G401.6 (cell line): ENCODE data around the gene PKHD1.

Experiments
- FAIRE-seq: peaks from 2 replicates; lab custom pipeline; 2012; peaks lifted over from hg19 to GRCh38; lab: Jason Lieb, UNC

PKHD1 gene

DNA sequence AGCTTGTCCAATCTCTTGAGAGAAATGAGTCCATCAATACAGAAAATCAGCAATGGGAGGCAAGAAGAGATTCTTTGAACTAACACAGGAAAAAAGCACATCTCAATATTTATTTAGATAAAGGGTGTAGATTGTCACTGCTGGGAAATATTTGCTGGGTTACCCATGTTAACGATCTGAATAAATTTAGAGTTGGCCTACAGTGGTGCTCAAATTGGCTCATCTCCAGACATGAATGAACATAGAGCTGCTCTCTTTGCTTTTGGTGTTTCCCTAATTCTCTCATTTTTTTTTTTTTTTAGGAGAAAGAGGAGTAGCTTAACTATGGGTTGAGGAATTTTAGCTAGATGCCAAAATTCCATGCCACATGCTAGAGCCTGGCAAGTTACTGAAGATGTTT, 471.2 kb downstream of the PKHD1 start:
- FAIRE-seq: no peak

GRCh38 chr6:51614725-51615124, 472.7 kb downstream of the PKHD1 start:
- FAIRE-seq: no peak

DNA sequence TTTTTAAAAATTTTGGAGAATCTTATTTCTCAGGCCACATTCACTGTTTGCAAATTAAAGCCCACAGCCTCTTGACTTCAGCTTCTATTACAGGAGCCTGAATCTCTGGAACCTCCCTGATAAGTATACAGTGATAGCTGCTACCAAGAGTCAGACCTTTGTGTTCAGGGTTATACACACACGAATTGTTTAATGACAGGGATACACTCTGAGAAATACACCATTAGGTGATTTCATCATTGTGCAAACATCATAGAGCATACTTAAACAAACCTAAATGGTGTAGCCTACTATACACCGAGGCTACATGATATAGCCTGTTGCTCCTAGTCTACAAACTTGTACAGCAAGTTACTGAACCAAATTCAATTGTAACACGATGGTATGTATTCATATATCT, 473.9 kb downstream of the PKHD1 start:
- no peak for FAIRE-seq

- no peak for FAIRE-seq
Observed at GRCh38 chr6:51608932-51609331, 478.5 kb downstream of the PKHD1 start.

DNA sequence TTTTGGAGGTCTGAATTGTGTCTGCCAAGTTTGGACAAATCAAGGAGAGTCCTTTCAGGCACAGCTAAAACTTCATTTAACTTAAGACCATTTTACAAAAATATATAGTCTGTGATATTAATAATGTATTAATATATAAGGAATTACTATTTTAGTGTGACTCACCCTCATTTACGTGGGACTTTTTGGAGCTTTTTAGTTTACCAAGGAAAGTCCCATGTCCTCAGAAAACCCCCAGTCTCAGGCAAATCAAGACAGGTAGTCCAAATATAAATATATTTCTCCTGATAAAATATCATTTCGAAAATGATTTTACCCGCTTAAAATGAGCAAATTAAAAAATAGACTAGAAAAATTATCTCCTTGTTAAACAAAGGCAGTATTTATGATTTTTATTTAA, 479.0 kb downstream of the PKHD1 start:
- no peak for FAIRE-seq

GRCh38 chr6:51600514-51600913, 486.9 kb downstream of the PKHD1 start:
- no peak for FAIRE-seq

DNA sequence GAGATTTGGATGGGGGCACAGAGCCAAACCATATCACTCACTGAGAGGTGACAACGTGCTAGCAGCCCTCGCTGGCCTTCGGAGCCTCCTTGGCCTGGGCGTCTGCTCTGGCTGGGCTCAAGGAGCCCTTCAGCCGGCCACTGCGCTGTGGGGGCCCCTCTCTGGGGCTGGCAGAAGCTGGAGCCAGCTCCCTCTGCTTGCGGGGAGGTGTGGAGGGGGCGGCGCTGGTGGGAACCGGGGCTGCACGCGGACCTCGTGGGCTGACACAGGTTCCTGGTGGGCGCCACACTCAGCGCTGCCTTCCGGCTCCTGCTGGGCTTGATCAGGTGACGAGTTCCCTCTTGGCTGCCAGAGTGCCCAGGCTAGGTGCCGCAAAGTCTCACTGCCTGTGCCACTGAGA, 489.2 kb downstream of the PKHD1 start:
- FAIRE-seq: no peak

GRCh38 chr6:51594981-51595380, 492.4 kb downstream of the PKHD1 start:
- no peak for FAIRE-seq

GRCh38 chr6:51585264-51585663, 502.1 kb downstream of the PKHD1 start:
- FAIRE-seq: no peak

GRCh38 chr6:51584163-51584562, 503.2 kb downstream of the PKHD1 start:
- no peak for FAIRE-seq

DNA sequence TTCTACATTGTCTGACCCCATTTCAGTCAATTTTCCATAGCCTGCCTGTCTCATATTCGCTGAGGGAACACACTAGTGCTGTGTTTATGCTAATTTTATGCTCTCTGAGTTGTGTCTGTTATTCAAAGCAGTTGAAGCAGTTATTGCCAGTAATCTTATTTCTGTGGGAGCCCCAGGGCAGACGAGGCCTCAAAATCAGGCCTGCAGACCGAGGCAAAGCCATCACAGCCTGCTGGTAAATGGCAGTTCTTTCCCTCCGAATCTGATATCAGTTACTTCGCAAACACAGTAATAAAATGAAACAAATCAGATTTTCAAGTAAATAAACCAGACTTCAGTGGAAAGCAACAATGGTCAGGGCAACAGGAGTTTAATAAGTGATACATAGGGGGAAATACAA, 508.4 kb downstream of the PKHD1 start:
- FAIRE-seq: no peak

GRCh38 chr6:51578362-51578761, 509.1 kb downstream of the PKHD1 start:
- FAIRE-seq: no peak

DNA sequence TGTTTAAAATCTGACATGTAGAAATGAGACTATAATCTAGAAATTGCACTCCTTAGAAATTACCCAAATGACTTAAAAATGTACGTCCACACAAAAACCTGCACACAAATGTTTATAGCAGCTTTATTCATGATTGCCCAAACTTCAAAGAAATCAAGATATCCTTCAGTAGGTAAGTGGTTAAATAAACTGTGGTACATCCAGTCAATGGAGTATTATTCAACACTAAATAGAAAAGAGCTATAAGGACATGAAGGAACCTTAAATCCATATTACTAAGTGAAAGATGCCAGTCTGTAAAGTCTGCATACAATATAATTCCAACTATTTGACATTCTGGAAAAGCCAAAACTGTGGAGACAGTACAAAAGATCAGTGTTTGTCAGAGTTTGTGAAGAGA, 513.4 kb downstream of the PKHD1 start:
- no peak for FAIRE-seq

DNA sequence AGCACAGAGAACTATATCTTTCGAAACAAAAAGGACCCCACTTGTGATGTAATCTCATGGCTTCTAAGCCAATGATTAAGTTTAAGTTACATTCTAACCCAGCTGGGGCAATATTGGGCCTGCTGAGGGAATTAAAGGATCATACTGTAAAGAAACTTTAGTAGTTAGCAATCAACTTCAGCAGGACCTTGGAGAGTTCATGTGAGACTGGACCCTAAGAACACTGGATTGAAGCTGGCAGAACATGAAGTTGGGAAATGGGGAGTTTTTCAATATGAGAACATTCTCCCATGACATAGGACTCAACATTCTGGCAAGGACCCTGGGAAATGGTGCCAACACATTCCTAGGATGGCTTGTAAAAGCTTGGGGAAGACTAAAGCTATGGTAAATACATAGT, 516.2 kb downstream of the PKHD1 start:
- no peak for FAIRE-seq

DNA sequence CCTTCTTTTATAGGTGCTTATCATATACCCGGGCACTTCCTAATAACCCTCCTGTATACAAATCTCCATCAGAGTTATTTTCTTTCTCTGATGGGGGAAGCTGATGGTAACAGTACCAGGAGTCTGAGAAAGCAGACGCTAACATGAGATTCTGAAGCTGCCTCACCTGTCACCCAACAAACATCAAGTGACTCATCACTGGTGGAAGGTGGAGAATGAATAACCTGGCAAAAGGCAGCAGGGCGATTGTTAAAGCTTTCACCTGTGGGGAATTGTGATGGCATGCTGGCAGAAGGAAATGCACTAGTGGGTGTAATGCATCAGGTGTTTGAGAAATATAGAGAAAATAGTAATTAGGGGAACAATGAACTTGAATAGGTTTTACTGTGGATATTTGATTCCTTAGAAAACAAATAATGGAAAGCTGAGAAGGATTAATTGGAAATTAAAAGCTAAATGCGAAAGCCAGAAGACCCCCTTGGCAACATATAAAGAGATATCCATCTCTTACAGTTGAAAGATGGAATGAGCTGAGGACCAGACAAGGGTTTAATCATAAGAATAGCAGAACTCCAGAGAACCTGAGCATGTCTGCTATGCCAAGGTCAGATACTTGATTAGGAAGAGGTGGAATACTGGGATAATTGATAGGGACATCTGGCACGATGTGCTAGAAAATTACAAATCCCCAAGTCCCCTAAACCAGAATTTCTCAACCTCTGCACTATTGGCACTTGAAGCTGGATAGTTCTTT, 517.1 kb downstream of the PKHD1 start:
- FAIRE-seq: no peak

GRCh38 chr6:51569594-51569993, 517.8 kb downstream of the PKHD1 start:
- FAIRE-seq: no peak

- FAIRE-seq: no peak
Observed at GRCh38 chr6:51568771-51569170, 518.6 kb downstream of the PKHD1 start.

DNA sequence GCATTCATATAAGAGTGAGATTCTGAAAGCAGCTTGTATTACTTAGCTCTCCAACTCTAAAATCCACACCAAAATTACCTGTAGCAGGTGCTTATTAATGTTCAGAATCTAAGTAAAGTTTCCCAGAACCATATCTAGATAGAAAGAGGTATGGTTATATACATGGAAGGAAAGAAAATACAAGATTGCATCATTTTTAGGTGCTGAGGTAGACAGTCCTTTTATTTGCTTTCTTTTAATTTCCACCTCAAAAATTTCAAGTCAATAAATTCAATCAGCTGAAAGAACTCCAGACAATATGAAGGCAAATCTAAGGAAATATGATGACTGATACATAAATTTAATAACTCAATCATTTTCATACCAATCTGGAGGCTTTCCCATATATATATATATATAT, 521.9 kb downstream of the PKHD1 start:
- FAIRE-seq: no peak
